ENCODE results near the gene SPEG. TPM values are rescaled to one million over a fixed set of nuclear protein-coding genes. Genes with fewer than 3 reads are reported as not detected.

SPEG gene
- total RNA-seq, 1 donor from 2014 or later: 6.1 TPM

DNA sequence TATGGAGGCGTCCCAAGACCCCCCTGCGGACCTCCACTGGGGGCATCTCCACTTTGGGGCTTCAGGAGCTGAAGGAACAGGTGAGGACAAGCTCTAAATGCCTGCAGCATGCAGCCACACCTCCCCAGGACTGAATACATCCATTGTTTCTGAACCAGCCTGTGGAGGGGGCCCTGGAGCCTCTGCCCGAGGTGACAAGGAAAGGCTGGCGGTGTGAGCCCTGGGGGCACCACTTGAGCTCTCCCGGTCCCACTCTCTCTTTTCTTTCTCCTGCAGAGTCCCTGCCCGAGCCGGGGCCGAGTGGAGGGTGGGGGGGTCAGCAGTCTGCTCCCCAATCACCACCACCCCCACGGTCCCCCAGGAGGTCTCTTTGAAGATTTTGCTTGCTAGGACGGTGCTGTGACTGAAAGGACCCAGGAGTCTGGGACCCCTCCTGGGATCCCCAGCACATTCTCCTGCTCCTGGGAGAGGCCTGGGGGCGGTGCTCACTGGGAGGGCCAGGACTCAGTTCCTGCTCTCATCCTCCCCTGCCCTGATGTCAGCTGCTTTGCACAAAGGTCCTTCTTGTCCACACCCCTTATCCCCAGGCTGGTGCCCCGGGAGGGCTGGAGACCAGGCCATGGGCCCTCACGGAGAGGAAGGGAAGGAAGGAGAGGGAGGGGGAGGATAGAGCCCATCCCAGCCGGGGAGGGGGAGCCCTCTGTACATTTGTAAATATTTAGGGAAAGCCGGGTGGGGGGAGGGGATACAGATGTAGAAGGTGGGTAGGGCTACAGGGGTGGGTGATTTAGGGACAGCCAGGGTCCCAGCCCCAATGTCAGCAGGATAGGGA, 103.2 kb downstream of the SPEG start:
- Mint-ChIP-seq H3K27me3 (ENCODE audit: unreplicated experiment) (peaks cover 14% of the 10 kb centered on the region), H3K36me3 (ENCODE audit: low read depth, unreplicated experiment) (peaks cover 3% of the 10 kb centered on the region), H3K9me3 (ENCODE audit: unreplicated experiment) (no peaks in the 10 kb centered on the region), H3K4me1 (ENCODE audit: unreplicated experiment) (peaks cover 27% of the 10 kb centered on the region), H3K27ac (ENCODE audit: unreplicated experiment) (peak overlapping the region; percentile 42), H3K4me3 (ENCODE audit: unreplicated experiment) (no peak overlapping the region)
- DNase-seq (ENCODE audit: low spot score): no peak
- TF ChIP-seq, protein P1, sequence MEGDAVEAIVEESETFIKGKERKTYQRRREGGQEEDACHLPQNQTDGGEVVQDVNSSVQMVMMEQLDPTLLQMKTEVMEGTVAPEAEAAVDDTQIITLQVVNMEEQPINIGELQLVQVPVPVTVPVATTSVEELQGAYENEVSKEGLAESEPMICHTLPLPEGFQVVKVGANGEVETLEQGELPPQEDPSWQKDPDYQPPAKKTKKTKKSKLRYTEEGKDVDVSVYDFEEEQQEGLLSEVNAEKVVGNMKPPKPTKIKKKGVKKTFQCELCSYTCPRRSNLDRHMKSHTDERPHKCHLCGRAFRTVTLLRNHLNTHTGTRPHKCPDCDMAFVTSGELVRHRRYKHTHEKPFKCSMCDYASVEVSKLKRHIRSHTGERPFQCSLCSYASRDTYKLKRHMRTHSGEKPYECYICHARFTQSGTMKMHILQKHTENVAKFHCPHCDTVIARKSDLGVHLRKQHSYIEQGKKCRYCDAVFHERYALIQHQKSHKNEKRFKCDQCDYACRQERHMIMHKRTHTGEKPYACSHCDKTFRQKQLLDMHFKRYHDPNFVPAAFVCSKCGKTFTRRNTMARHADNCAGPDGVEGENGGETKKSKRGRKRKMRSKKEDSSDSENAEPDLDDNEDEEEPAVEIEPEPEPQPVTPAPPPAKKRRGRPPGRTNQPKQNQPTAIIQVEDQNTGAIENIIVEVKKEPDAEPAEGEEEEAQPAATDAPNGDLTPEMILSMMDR (IDR thresholded peaks at IDR 0.05; ENCODE audit: unreplicated experiment): no peak

DNA sequence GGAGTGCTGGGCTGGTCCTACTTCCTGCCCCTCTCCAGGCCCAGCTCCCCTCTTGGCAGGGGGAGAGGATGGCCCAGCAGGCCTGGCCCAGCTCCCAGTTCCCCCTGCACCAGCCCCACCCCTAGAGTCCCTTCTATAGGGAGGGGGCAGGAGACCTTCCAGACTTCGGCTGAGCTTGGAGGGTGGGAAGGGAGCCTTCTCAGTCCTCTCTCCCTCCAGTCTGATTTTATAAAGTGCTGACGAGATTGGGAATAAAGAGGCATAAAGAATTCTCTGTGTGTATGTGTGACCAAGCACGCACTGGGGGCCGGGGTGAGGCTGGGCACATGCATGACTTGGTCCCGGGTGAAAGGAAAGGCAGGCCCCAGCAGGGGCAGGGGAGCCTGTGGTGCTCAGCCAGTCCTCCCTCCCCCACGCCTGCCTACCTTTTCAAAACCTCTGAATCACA, 103.9 kb downstream of the SPEG start:
- DNase-seq (ENCODE audit: low spot score): no peak
- peaks cover 3% of the 10 kb centered on the region for H3K36me3 Mint-ChIP-seq (ENCODE audit: low read depth, unreplicated experiment)
- H3K4me1 Mint-ChIP-seq (ENCODE audit: unreplicated experiment): peaks cover 27% of the 10 kb centered on the region
- no peak overlapping the region for H3K4me3 Mint-ChIP-seq (ENCODE audit: unreplicated experiment)
- peak overlapping the region; percentile 24 for H3K27ac Mint-ChIP-seq (ENCODE audit: unreplicated experiment)
- TF ChIP-seq, protein P1 (IDR thresholded peaks at IDR 0.05; ENCODE audit: unreplicated experiment): no peak
- H3K27me3 Mint-ChIP-seq (ENCODE audit: unreplicated experiment): peaks cover 14% of the 10 kb centered on the region
- no peaks in the 10 kb centered on the region for H3K9me3 Mint-ChIP-seq (ENCODE audit: unreplicated experiment)

DNA sequence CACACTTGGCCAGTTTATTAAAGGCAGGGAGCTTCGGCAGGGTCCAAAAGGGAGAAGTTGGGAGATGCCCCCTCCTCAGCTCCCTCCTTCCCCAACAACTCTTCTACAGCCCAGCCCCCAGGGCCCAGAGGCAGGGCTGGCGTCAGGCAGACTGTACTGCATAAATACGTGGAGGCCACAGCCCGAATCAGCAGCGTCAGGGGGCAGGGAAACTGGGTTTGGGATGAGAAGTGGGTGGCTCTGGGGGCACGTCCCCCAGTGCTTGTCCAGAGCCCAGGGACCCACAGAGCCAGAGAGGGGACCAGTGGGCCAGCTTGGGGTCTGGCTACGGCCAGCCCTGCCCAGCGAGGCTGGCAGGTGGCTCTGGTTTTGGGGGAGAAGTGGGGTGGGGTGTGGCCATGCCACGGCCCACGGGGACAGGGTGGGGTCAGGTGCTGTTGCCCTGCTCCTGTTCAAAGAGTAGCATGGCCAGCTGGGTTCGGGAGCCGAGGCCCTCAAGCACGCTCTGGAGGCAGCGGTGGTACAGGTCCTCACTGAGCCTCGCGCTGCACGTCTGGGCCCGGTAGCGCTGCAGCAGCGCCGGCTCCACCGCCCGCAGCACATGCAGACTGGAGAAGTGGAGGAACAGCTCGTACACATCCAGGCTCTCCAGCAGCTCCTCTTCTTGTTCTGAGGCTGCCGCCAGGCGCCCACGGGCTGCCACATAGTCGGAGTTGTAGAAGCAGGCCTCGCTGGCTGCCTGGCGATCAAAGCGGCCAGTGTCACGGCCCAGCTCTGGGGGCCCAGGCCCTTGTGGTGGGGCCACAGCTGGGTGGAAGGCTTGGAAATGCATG, 104.5 kb downstream of the SPEG start:
- H3K4me3 Mint-ChIP-seq (ENCODE audit: unreplicated experiment): no peak overlapping the region
- H3K9me3 Mint-ChIP-seq (ENCODE audit: unreplicated experiment): no peaks in the 10 kb centered on the region
- no peak for DNase-seq (ENCODE audit: low spot score)
- H3K4me1 Mint-ChIP-seq (ENCODE audit: unreplicated experiment): peaks cover 27% of the 10 kb centered on the region
- H3K36me3 Mint-ChIP-seq (ENCODE audit: low read depth, unreplicated experiment): peaks cover 3% of the 10 kb centered on the region
- TF ChIP-seq, protein P1 (IDR thresholded peaks at IDR 0.05; ENCODE audit: unreplicated experiment): no peak
- no peak overlapping the region for H3K27ac Mint-ChIP-seq (ENCODE audit: unreplicated experiment)
- H3K27me3 Mint-ChIP-seq (ENCODE audit: unreplicated experiment): peaks cover 13% of the 10 kb centered on the region

DNA sequence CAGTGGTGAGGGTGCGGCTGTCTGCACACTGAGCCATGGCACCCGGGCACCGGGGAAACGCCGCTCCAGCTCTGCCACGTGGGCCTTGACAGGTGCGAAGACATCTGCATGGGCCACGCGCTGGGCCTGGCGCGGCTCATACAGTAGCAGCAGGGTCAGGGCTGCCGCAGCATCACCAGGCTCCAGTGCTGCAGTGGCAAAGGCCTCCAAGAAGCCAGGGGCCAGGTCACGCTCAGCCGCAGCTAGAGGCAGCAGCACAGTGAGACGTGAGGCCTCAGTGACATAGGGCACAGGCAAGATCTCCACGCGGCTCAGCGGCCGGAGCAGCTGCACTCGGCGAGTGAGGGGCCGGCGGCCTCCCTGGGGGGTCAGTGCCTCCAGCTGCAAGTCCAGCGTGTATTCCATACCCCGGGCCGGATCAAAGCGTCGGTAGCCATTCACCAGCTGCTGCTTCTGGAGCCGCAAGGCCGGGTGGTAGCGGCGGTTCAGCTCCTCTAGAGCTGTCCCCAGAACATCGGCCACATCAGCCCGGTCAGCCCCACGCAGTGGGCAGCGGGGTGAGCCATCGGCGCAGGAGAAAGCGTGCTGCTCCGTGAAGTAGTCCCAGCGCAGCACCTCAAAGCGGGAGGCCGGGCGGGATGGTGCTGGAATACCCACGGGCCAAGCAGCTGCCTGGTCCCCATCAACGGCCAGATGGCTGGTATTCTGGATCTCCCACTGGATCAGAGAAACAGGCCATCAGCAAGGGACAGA, 105.5 kb downstream of the SPEG start:
- H3K36me3 Mint-ChIP-seq (ENCODE audit: low read depth, unreplicated experiment): peaks cover 10% of the 10 kb centered on the region
- no peaks in the 10 kb centered on the region for H3K9me3 Mint-ChIP-seq (ENCODE audit: unreplicated experiment)
- H3K4me1 Mint-ChIP-seq (ENCODE audit: unreplicated experiment): peaks cover 35% of the 10 kb centered on the region
- H3K27me3 Mint-ChIP-seq (ENCODE audit: unreplicated experiment): peaks cover 22% of the 10 kb centered on the region
- TF ChIP-seq, protein P1 (IDR thresholded peaks at IDR 0.05; ENCODE audit: unreplicated experiment): no peak
- no peak overlapping the region for H3K27ac Mint-ChIP-seq (ENCODE audit: unreplicated experiment)
- DNase-seq (ENCODE audit: low spot score): no peak
- no peak overlapping the region for H3K4me3 Mint-ChIP-seq (ENCODE audit: unreplicated experiment)

All from endothelial cell (in vitro differentiated cells).